ENCODE measurements around the gene BTBD19.
"Not testable (repeated sequence)": the region's sequence is repeated elsewhere in the genome, so short reads cannot be mapped to it uniquely, and the experiment has no call there.

BTBD19 gene, protein sequence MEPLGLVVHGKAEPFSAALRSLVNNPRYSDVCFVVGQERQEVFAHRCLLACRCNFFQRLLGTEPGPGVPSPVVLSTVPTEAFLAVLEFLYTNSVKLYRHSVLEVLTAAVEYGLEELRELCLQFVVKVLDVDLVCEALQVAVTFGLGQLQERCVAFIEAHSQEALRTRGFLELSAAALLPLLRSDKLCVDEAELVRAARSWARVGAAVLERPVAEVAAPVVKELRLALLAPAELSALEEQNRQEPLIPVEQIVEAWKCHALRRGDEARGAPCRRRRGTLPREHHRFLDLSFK

DNA sequence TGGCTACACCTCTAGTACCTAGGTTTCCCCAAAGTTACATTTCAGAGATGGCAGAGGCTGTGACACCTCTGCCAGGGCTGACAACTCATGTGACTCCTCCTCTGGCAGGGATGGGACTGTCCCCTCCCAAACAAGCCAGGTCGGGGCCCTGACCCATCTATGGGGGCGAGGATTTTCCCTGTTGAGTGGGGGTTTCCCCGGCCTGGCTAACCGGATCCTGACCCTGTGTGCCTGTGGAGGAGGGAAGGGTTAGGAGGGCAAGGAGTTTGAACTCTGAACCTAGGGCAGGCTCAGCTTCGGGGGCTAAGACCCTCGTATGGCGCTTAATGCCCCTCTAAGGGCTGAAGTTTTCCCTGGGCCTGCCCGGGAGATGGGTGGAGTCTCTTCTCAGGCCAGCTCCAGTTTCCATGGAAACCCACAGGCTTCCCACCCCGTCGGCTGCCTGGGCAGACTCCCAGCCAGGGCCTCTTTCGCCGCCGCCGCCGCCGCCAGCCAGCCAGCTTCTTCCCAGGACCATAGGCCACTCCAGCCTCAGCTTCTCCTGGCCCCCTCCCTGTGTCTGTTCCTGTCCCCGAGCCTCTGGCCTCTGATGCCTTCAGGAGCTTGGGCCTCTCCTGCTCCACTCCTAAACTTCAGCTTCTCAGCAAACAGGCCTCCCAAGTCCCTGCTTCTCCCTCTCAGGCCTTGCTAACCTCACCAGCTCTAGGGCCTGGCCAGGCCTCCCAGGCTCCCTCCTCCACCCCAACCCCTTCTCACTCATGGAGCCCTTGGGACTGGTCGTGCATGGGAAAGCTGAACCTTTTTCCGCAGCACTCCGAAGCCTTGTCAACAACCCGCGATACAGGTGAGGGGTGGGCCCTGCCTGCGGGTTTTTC, at the start of gene BTBD19:
BTBD19 (plus strand) TSS at position 461 of the 875 bp plus-strand sequence; CDS start at position 759, 298 bp downstream.
- DNase-seq (ENCODE audit: low read depth) = no peak
- TF ChIP-seq, protein P1, sequence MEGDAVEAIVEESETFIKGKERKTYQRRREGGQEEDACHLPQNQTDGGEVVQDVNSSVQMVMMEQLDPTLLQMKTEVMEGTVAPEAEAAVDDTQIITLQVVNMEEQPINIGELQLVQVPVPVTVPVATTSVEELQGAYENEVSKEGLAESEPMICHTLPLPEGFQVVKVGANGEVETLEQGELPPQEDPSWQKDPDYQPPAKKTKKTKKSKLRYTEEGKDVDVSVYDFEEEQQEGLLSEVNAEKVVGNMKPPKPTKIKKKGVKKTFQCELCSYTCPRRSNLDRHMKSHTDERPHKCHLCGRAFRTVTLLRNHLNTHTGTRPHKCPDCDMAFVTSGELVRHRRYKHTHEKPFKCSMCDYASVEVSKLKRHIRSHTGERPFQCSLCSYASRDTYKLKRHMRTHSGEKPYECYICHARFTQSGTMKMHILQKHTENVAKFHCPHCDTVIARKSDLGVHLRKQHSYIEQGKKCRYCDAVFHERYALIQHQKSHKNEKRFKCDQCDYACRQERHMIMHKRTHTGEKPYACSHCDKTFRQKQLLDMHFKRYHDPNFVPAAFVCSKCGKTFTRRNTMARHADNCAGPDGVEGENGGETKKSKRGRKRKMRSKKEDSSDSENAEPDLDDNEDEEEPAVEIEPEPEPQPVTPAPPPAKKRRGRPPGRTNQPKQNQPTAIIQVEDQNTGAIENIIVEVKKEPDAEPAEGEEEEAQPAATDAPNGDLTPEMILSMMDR (IDR thresholded peaks at IDR 0.05; ENCODE audit: low read depth, low read length, missing control alignments) = no peak
- H3K4me3 ChIP-seq (ENCODE audit: low read depth, low read length) = no peak within 1 kb of the TSS; the same call in 1 of the 2 replicates

DNA sequence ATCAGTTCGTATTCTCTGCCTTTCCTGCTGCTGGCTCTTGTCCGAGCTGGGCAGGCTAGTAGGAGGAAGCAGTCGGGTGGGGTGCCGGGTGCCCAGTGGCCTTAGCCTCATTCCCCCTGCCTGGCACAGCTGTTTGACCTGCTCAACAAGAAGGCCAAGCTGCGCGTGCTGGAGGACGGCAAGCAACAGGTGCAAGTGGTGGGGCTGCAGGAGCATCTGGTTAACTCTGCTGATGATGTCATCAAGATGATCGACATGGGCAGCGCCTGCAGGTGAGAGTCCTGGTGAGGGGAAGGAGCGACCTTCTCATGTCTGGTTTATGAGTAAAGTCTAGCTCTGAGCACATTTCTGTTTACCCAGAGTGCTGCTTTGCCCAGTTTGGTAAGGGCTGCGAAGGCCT, 49.2 kb upstream of the BTBD19 start:
- no peak for DNase-seq (ENCODE audit: low read depth)
- H3K4me3 ChIP-seq (ENCODE audit: low read depth, low read length) = no peak overlapping the region
- TF ChIP-seq, protein P1 (IDR thresholded peaks at IDR 0.05; ENCODE audit: low read depth, low read length, missing control alignments) = no peak

DNA sequence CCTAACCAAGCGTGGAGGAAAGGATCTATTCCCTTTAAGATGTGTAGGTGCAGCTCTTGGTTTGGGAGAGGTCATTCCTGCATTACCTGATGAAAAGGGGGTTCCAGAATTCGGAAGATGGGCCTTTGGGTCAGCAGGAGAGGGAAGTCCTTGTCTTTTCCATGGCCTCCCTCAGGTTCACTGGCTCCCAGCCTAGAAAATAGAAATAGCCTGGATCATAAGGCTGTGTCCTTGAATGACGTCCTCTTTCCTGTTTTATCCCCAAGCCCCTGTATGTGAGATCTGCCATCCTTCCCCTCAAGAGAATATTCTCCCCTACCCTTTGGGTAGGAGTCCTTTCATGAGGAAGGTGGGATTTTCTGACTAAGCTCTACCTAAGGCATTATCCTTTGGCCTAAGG, 47.4 kb upstream of the BTBD19 start:
- no peak for DNase-seq (ENCODE audit: low read depth)
- H3K4me3 ChIP-seq (ENCODE audit: low read depth, low read length) = no peak overlapping the region
- TF ChIP-seq, protein P1 (IDR thresholded peaks at IDR 0.05; ENCODE audit: low read depth, low read length, missing control alignments) = no peak

DNA sequence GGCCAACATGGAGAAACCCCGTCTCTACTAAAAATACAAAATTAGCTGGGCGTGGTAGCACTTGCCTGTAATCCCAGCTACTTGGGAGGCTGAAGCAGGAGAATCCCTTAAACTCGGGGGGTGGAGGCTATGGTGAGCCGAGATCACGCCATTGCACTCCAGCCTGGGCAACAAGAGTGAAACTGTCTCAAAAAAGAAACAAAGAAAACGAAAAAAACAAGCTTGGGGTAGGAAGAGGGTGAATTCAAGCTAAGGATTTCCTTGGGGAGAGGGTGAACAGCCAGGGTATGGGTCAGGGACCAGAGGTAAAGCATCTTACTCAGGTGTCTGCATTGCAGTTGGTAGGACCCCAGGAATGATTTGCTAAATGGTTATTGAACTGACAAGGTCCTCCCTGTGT, 41.9 kb upstream of the BTBD19 start:
- not testable (repeated sequence) for H3K4me3 ChIP-seq (ENCODE audit: low read depth, low read length); DNase-seq (ENCODE audit: low read depth)

DNA sequence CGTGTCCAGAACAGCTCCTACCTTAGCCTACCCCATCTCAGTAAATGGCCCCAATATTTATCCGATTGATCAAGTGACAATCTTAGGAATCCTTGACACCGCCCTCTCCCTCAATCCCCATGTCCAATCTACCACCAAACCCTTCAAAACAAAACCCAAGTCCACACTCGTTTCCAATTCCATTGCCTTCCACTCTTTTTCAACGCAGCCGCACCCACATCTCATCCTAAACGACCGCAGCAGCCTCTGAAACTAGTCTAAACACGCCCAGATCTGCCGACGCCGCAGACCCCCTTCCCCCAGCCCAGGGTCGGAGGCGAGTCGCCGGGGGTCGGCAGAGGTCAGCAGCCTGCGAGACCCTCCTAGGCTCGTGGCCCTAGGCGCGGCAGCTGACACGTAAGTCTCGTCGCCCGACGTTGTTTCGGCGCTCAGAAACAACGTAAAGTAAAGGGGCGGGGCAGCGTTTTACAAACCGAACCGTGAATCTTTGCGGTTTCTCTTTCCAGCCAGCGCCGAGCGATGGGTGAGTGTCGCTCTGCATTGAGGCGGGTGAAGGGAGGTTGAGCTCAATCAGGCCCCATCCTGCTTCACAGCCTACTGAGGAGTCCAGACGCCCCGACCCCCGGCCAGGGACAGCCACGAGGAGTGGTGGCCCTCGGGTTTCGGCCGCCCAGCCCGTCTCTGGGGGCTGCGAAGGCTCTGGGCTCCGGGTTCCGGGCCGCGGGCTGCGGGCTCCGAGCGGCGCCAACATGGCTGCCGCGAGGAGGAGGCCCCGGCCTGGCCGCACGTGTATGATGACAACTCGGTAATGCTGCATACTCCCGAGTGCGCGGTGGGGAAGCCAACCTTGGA, 33.0 kb upstream of the BTBD19 start, which contains the start of gene RPS8:
RPS8 (plus strand) TSS at position 463 of the 852 bp plus-strand sequence; CDS start at position 520, 57 bp downstream.
- peak; percentile 83 for DNase-seq (ENCODE audit: low read depth)
- TF ChIP-seq, protein P1 (IDR thresholded peaks at IDR 0.05; ENCODE audit: low read depth, low read length, missing control alignments) = no peak
- H3K4me3 ChIP-seq (ENCODE audit: low read depth, low read length) = peak within 1 kb of the TSS; percentile 77

DNA sequence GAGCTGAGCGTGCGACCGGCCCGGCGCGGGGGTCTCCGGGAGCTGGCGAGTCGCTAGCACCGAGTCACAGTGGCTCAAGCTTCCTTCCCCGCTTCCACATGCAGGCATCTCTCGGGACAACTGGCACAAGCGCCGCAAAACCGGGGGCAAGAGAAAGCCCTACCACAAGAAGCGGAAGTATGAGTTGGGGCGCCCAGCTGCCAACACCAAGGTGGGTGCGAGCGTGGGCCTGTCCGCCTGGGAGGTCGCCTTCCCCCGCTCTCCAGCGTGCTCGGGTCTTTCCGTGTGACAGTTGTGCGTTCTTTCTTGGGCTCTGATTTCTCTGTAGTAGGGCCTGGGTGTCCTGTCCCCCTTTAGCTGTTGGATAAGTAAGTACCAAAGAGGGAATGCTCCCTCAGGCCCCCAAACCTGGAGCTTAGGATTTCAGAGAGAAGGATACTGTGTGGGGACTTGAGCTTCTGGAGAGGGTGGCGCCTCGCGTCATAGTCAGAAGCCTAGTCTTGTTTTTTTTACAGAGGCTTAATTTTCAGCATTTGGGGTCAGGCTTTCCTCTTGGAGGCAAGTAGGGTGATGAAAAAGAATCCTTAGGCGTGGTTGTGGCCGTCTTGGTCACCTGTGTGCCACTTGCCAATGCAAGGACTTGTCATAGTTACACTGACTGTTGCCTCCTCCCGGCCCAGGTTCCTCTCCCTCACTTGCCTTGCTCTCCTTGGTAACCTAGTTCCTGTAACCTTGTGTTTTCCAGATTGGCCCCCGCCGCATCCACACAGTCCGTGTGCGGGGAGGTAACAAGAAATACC, 32.2 kb upstream of the BTBD19 start:
- H3K4me3 ChIP-seq (ENCODE audit: low read depth, low read length) = peak overlapping the region; percentile 77
- TF ChIP-seq, protein P1 (IDR thresholded peaks at IDR 0.05; ENCODE audit: low read depth, low read length, missing control alignments) = no peak
- no peak for DNase-seq (ENCODE audit: low read depth)
